Stimulated activated CD4-positive, alpha-beta T cell treated with anti-CD3 and anti-CD28 coated beads, Interleukin-2, amount 100 ng/mL, for 24 hours (primary cell): ENCODE measurements around the gene TMED8.
"Not testable (repeated sequence)": the region's sequence is repeated elsewhere in the genome, so short reads cannot be mapped to it uniquely, and the experiment has no call there.

Source experiments
- DNase-seq, 2 donors: peaks; one replicate each; pipeline ENCODE4 v3.0.0-alpha.2; 2020

The TMED8 gene

DNA sequence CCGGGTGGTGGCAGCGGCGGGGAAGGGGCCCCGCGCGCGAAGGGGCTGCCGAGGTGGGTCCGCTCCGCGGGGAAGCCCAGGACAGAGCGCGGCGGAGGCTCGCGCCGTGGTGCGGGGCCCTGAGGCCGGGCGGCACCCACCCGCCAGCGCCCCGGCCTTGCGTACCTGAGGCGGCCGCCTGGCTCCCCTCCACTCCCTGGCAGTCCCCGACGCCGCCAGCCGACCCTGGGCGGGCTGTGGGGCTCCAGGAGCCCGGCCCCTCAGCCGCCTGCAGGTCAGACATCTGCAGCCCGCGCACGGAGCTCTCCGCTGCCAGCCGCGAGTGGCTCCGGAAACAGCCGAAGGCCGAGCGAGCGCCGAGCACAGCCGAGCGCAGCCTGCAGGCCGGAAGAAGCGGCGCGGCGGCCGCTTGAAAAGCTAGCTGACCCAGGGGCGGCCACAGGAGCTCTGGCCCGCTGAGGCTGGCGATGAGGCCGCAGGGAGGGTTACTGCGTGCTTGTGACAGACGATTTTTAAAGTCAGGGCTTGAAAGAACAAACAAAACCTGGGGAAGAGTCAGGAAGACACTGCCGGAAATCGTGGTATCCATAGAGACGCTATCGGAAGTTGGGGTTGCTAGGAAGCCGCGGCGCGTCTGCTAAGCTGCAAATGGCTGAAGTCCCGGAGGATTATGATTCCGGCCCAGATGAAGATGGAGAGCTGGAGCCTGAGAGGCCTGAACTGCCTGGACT is at the start of gene TMED8, which contains the start of gene SAMD15:
Gene TMED8, minus strand, starts transcription at position 324 of the 731 bp plus-strand sequence. Its CDS starts 41 bp downstream, at position 283.
Gene SAMD15, plus strand, starts transcription at position 609 of the 731 bp plus-strand sequence. Its CDS starts 40 bp downstream, at position 649.
- peak; percentile 82 to 87 for DNase-seq

GRCh38 chr14:77426396-77426795 is 49.5 kb upstream of the TMED8 start:
- DNase-seq, result no peak

GRCh38 chr14:77424862-77425261 is 48.0 kb upstream of the TMED8 start:
- no peak for DNase-seq

- DNase-seq, result no peak
Measured at GRCh38 chr14:77423423-77423822, 46.5 kb upstream of the TMED8 start, which contains the start of gene NOXRED1. NOXRED1 (minus strand) TSS chr14:77423523; CDS start chr14:77422889, 634 bp downstream.

DNA sequence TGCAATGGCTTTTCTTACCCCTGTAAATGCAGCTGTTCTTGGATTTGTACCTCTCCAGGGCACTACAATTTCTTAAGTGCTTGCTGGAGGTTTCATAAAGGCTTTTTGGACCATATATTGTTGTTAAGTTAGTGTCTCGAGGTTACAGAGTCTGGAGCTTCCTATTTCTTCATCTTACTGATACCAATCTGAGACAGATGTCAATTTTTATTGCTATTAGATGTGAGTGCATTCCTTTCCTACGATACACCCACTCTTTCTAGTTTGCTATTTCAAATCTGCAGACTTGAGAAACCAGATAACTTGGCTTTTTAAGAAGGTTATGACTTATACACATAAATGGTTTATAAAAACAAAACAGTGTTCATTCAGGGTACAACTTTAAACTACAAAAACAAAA is 44.3 kb upstream of the TMED8 start:
- DNase-seq, result no peak

DNA sequence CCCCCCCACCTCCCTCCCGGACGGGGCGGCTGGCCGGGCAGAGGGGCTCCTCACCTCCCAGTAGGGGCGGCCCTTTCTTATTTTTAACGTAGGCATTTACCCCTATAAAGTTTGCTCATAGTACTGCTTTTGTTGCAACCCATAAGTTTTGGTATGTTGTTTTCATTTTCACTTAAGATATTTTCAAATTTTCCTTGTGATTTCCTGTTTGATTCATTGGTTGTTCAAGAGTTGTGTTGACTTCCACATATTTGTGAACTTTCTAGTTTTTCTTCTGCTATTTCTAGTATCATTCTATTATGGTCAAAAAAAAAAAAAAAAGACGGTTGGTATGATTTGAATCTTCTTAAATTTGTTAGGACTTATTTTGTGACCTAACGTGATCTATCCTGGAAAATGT is 39.9 kb upstream of the TMED8 start:
- no peak for DNase-seq

- not testable (repeated sequence) for DNase-seq
Measured at GRCh38 chr14:77416098-77416497, 39.2 kb upstream of the TMED8 start.

GRCh38 chr14:77415403-77416030 is 38.6 kb upstream of the TMED8 start:
- not testable (repeated sequence) for DNase-seq

- DNase-seq, result no peak
Measured at GRCh38 chr14:77409131-77409533, 32.2 kb upstream of the TMED8 start.

GRCh38 chr14:77407158-77407557 is 30.3 kb upstream of the TMED8 start:
- no peak for DNase-seq

DNA sequence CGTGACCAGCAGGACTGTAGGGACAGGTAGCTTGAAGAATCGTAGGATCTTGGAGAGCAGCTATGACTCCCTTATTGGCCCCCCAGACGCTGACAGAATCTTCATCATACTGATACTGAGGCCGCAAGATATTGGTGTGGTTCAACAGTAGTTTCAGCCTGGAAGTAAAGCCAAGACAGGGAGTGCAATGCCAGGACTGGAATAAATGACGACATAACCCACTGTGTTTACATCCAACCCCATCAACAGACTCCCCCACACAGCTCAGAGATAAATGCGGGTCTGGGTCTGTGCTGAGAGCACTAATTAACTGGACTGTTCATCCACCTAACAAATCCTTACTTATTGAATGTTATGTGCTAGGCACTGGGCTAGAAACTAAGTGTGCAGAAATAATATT is 29.8 kb upstream of the TMED8 start:
- no peak for DNase-seq

DNA sequence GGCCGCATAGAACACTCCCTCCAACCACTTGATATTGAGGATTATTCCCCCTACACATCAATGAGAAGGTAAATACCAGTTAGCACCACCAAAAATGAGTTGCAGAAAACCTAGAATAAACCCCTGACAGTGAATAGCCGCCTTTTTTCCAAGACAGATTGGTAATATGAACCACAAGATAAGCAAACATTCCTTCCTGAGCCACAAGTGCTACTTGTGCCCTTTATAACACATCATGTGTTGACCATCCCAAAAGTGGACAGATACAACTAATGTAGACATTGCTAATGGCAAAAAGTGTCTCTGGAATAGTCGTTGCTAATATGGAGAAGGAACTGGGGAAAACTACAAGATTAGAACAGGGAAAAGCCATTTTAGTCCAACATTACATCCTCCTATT is 29.2 kb upstream of the TMED8 start:
- DNase-seq, result no peak

- no peak for DNase-seq
Measured at GRCh38 chr14:77403768-77404167, 26.9 kb upstream of the TMED8 start.

DNA sequence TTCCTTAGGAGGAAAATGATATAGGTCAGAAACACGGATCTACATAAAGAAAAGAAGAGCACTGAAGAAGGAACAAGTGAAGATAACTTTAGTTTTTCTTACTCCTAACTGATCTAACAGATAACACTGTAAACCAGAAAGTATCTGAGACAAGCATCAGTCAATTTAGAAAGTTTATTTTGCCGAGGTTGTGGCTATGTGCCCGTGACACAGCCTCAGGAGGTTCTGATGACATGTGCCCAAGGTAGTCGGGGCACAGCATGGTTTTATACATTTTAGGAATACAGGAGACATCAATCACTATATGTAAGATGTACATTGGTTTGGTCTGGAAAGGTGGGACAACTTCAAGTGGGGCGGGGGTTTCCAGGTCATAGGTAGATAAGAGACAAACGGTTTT is 23.3 kb upstream of the TMED8 start:
- no peak for DNase-seq

DNA sequence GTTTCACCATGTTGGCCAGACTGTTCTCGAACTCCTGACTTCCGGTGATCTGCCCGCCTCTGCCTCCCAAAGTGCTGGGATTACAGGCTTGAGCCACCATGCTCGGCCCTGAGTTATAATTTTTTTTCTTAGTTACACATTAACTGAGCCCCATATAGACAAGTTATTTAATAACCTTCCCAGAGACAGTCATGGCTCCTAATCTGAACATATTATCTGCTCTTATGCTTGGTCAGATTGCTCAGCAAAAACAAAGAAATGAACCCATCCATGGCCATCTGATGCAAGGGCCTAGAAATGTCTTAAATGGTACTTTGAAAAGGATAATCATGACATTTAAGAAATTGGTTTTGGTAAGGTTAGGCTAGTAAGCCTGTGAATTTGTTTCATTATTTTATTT is 13.3 kb upstream of the TMED8 start:
- DNase-seq, result no peak

DNA sequence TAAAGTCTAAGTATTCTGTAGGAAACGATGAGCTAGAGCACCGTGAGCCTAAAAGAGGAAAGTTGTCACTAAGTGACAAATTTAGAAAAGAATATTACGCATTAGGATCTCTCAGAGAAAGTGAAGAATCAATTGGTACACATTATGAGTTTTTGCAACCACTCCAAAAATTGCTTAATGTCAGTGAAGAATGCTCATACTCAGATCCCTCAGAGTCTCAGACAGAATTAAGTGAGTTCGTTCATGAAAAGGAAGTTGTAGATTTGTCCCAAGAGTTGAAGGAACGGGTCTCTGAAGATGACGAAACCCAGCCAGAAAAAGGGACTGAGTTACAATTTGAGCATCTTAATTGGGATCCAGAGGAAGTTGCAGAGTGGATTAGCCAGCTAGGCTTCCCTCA is 1.8 kb upstream of the TMED8 start:
- DNase-seq, result no peak

- DNase-seq, result no peak
Measured at GRCh38 chr14:77377502-77377844, 579 bp upstream of the TMED8 start.

- peak; percentile 50 to 52 for DNase-seq
Measured at GRCh38 chr14:77375973-77376770, 722 bp downstream of the TMED8 start.

DNA sequence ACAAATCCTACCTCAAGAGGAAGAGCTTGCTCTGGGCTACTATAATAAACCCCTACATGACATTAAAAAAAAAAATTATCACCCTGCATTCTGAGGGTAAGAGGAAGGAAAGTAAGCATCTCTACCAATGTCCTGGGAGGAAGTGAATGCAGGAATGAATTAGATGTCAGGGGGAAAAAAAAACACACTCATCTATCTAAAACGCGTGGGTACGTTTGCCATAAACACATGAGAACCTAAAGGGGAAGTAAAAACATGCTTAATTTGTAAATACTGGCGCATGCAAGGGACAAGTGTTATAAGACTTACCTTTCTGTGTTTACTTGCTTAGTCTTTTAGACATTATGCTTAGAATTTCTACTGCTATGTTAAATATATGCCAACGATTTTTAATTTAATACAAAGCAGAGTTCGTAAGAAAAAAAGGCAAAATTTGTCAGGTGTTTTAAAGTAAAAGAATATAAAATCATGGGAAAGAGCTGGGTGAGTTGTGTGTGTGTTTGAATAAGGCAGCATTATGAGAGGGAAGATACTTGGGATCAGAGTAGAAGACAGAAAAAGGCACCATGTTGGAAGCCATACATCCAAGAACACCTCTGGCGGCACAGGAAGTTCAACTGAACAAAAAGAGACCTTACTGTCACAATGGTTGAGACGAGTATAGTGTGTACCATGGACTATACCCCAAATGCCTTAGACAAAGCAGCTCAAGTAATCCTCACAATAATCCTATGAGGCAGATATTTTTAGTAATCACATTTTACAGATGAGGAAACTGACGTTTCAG is 1.5 kb downstream of the TMED8 start:
- DNase-seq, result no peak

DNA sequence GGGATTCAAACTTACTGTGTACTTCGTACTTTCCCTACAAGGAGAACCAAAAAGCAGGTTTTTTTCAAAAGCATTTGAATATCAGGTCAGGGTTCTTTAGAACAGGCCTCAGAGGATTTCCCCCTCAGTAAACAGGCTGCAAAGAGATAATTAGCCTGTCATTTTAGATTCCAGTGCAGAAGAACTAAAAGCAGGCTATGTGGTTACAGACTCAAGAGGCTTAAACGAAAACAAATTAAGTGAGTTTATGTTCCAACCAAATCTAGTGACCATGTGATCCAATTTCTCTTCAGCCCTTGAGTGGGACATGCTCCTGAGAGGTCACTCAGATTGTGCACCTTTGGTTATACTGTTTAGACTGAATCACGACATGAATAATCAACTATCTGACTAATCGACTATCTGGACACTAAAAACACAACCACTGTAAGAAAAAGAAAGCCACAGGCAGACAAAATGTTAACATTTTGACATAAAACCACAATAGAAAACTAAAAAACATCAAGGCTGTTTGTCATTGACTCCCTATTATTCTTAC is 4.5 kb downstream of the TMED8 start:
- no peak for DNase-seq

DNA sequence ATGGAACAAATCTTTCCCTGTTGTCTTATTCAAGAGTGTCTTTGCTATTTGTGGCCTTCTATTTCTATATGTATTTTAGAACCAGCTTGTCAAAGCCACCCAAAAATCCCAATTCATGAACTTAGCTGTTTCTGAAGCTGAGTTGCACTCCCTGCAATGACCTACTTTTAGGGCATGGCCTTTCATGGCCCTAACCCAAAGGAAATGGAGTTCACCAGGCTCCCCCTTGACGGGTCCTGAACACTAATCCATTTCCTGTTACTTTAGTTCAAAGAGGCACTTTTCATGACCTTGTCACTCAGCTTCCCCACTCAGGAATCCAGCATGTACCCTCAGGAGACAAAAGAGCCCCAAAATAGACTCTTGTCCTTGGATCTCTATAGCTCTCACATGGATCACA is 7.6 kb downstream of the TMED8 start:
- peak in 1 of 2 donors; percentile 18 for DNase-seq

DNA sequence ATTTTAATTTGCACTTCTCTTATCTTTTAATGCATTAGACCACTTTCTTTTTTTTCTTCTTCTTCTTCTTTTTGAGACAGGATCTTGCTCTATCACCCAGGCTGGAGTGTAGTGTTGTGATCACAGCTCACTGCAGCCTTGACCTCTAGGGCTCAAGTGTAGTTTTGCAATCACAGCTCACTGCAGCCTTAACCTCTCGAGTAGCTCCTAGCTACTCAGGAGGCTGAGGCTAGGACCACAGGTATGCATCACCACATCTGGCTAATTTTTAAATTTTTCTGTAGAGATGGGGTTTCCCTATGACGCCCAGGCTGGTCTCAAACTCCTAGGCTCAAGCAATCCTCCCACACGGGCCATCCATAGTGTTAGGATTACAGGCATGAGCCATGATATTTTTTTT is 12.7 kb downstream of the TMED8 start:
- DNase-seq, result no peak

GRCh38 chr14:77359626-77360025 is 17.3 kb downstream of the TMED8 start:
- no peak for DNase-seq
